HEK293T (cell line): ENCODE results near the gene PTPN1.

Experiments used
- ARNT ChIP-seq: fragments of 450-650 bp; IDR thresholded peaks from 2 replicates; pipeline ENCODE4 v1.6.1; 2017; ENCODE audit warnings: mild to moderate bottlenecking
- BHLHE40 ChIP-seq: fragments of 450-650 bp; IDR thresholded peaks from 2 replicates; pipeline ENCODE4 v1.6.1; 2016; ENCODE audit warnings: mild to moderate bottlenecking, moderate library complexity, borderline replicate concordance
- CTBP1 ChIP-seq: fragments of 450-650 bp; IDR thresholded peaks from 2 replicates; pipeline ENCODE4 v1.6.1; 2016; ENCODE audit warnings: borderline replicate concordance
- FOXA1 ChIP-seq: fragments of 450-650 bp; IDR thresholded peaks from 2 replicates; pipeline ENCODE4 v1.6.1; 2016; ENCODE audit warnings: mild to moderate bottlenecking
- FOXK2 ChIP-seq: fragments of 450-650 bp; IDR thresholded peaks from 2 replicates; pipeline ENCODE4 v1.6.1; 2016; ENCODE audit warnings: mild to moderate bottlenecking
- HDGF ChIP-seq: fragments of 450-650 bp; IDR thresholded peaks from 2 replicates; pipeline ENCODE4 v1.6.1; 2017; ENCODE audit warnings: antibody characterized with exemption, borderline replicate concordance
- L3MBTL2 ChIP-seq: fragments of 450-650 bp; conservative IDR thresholded peaks from 2 replicates; pipeline ENCODE4 v1.6.1; 2016; ENCODE audit warnings: mild to moderate bottlenecking
- LEF1 ChIP-seq: fragments of 450-650 bp; IDR thresholded peaks from 2 replicates; pipeline ENCODE4 v1.6.1; 2017; ENCODE audit warnings: mild to moderate bottlenecking, borderline replicate concordance
- PKNOX1 ChIP-seq: fragments of 450-650 bp; IDR thresholded peaks from 2 replicates; pipeline ENCODE4 v1.6.1; 2016
- SP1 ChIP-seq: fragments of 450-650 bp; IDR thresholded peaks from 2 replicates; pipeline ENCODE4 v1.6.1; 2017
- SUZ12 ChIP-seq: fragments of 450-650 bp; IDR thresholded peaks from 2 replicates; pipeline ENCODE4 v1.6.1; 2016; ENCODE audit warnings: mild to moderate bottlenecking
- ZNF384 ChIP-seq: fragments of 450-650 bp; IDR thresholded peaks from 2 replicates; pipeline ENCODE4 v1.6.1; 2016

- TF ChIP-seq LEF1 (no peak), FOXA1 (no peak), PKNOX1 (no peak), L3MBTL2 (no peak), HDGF (no peak), ARNT (no peak), FOXK2 (no peak), CTBP1 (no peak), BHLHE40 (no peak), SP1 (no peak), SUZ12 (no peak), ZNF384 (no peak)
Observed at GRCh38 chr20:50494428-50494827, 15.8 kb upstream of the PTPN1 start.
